GM12874 (cell line): ENCODE data around the gene RING1.
A peak's percentile ranks its signal among the peaks of the same experiment; 100 is the strongest.

Experiments
- CTCF ChIP-seq: IDR thresholded peaks from 2 replicates; pipeline ENCODE4 v1.5.1; 2011; ENCODE audit warnings: low read depth, mild to moderate bottlenecking, control low read depth, low read length, moderate library complexity; ENCODE audit not compliant: insufficient read depth

RING1 gene

GRCh38 chr6:33237741-33238140 lies 29.4 kb downstream of the RING1 start:
- TF ChIP-seq CTCF, result no peak

DNA sequence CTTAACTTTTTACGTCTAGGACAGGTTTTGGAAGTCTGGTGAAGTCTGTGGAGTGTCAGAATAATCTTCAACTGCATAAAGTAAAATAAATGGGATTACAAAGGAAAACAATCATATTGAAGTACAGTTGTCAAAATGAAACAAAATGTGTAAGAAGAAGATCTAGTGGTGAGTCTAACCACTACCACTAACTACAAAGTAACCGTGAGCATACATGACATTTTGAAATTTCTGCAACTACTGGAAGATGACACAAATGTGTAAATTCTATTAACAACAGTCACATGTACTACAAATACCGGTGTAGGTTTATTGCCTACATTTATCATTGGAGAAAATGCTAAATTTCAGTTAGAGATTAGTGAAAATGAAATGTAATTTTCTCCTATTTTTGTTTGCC lies 33.7 kb downstream of the RING1 start:
- no peak for TF ChIP-seq CTCF

DNA sequence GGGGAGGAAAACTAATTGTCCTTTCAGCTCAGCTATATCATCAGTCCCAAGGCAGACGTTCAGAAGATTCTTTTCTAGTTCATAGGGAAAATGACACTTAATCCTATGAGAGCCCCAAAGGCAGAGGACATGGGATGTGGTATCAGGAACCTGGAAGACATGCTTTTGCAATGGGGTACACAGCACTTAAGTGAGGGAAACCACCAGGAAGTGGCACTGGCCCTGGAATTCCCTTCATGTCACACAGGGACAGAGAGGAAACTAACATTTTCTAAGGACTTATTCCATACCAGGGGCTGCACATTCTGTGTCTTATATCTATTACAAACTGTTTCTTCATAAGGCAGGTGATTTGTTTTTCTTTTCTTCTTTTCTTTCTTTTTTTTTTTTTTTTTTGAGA lies 35.2 kb downstream of the RING1 start:
- TF ChIP-seq CTCF, result no peak

GRCh38 chr6:33247977-33248642 lies 39.8 kb downstream of the RING1 start:
- peak; percentile 93 for TF ChIP-seq CTCF

GRCh38 chr6:33248643-33248931 lies 40.3 kb downstream of the RING1 start:
- TF ChIP-seq CTCF, result no peak

DNA sequence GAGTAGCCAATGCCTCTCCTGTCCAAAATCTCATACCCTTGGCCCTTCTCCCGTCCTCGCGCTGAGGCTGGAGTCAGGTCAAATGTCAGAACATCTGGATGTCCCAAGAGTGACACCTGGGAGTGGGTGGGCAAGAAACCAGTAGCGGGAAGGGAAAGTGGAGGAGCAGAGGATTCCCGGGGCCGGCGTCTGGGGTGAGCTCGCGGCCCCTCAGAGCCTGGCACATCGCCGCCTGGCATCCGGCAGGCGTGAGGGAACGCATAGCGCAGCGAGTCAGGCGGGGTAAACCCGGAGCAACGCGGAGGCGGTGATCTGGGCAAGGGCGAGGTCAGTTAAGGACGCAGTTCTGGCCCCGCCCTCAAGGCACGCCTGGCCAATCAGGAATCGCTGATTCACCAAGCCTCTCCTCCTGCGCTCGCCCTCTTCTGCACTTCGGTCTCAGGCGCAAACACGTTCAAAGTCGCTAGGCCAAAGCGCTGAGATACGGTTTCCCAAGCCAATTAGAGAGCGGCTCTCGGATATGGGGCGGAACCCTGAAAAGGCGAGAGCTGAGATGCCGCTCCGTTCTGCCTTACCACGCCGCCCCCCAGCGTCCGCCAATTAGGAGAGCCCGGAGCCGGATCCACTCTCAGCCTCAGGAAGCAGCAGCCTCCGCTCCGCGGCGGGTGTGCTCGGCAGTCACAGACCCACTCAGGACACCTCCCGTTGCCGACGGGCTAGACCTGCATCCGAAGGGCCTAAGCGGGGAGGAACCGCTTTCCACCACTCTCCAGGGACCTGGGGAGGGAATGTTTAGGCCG lies 40.8 kb downstream of the RING1 start:
- no peak for TF ChIP-seq CTCF

DNA sequence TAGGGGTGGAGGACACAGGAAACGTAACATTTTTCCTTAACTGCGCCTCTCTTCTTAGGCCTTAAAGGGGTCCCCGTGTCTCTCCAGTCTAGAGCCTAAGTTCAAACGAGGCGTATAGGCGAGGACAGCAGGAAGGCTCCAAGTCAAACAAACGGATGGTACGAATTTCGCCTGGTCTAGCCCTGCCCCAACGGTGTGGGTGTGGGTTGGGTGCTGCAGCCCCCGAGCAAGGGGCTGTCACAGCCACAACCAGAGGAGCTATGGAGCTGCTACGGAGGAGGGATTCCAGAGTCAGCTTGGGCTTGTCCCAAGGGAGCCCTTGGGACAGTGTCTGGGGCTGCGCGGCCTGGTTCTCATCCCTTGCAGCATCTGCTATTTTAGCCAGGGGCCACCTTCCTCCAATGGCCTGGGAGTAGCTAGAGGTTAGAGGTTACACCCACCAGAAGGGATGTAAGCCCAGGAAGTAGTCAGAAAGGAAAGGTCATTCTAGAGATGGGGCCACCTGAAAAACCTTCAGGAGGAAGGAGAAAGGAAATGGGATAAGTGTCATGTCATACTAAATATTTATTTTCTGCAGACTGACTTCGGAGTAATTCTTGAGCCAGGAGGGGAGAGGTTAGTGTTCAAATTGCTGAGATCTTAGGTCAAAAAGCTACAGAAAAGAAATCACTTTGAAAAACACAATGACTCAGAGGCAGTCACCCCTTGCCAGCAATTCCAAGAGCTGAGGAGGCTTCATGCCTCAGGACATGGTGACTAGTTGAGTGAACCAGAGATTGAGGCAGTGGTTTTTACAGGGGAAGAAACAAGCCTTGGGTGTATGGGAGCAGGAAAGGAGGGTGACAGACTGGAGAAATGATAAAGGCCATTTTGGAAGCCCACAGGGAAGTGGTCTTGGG lies 41.7 kb downstream of the RING1 start:
- no peak for TF ChIP-seq CTCF
